Raji (cell line): ENCODE results near the gene TEAD1.

Experiments
- POLR2A ChIP-seq: IDR thresholded peaks from 2 replicates; pipeline ENCODE4 v1.6.1; 2011; ENCODE audit warnings: low read depth, low read length, control low read depth; ENCODE audit not compliant: insufficient read depth

TEAD1 gene

GRCh38 chr11:12818333-12819015 lies 144.3 kb downstream of the TEAD1 start:
- no peak for TF ChIP-seq POLR2A

GRCh38 chr11:12822392-12823022 lies 148.3 kb downstream of the TEAD1 start:
- no peak for TF ChIP-seq POLR2A

- no peak for TF ChIP-seq POLR2A
These were observed 150.2 kb downstream of the TEAD1 start for GRCh38 chr11:12824281-12825041.

- TF ChIP-seq POLR2A: no peak
These were observed 152.2 kb downstream of the TEAD1 start for GRCh38 chr11:12826441-12826840.

- no peak for TF ChIP-seq POLR2A
These were observed 153.1 kb downstream of the TEAD1 start for GRCh38 chr11:12827369-12827768.

- TF ChIP-seq POLR2A: no peak
These were observed 153.9 kb downstream of the TEAD1 start for GRCh38 chr11:12827929-12828812.

GRCh38 chr11:12829131-12829530 lies 154.9 kb downstream of the TEAD1 start:
- TF ChIP-seq POLR2A: no peak

GRCh38 chr11:12829540-12830314 lies 155.5 kb downstream of the TEAD1 start:
- no peak for TF ChIP-seq POLR2A

GRCh38 chr11:12831471-12832202 lies 157.4 kb downstream of the TEAD1 start:
- TF ChIP-seq POLR2A: no peak

GRCh38 chr11:12832480-12833224 lies 158.4 kb downstream of the TEAD1 start:
- no peak for TF ChIP-seq POLR2A

GRCh38 chr11:12834166-12834565 lies 159.9 kb downstream of the TEAD1 start:
- no peak for TF ChIP-seq POLR2A

- TF ChIP-seq POLR2A: no peak
These were observed 160.4 kb downstream of the TEAD1 start for GRCh38 chr11:12834630-12835029.

GRCh38 chr11:12835286-12835685 lies 161.1 kb downstream of the TEAD1 start:
- no peak for TF ChIP-seq POLR2A
